Rectal smooth muscle tissue (tissue), 1 donor: ENCODE measurements around the gene SPPL2C.

ENCODE experiments used
- H3K27ac ChIP-seq: one replicate; pipeline ENCODE4 v1.7.0; 2013; ENCODE audit warnings: low read depth, low read length, inconsistent platforms
- H3K27me3 ChIP-seq: one replicate; pipeline ENCODE4 v1.7.0; 2013; ENCODE audit warnings: low read length; ENCODE audit not compliant: control insufficient read depth, insufficient read depth
- H3K36me3 ChIP-seq: one replicate; pipeline ENCODE4 v1.7.0; 2013; ENCODE audit warnings: low read length; ENCODE audit not compliant: control insufficient read depth, insufficient read depth
- H3K4me1 ChIP-seq: one replicate; pipeline ENCODE4 v1.7.0; 2013; ENCODE audit warnings: low read length; ENCODE audit not compliant: control insufficient read depth, insufficient read depth
- H3K4me3 ChIP-seq: one replicate; pipeline ENCODE4 v1.7.0; 2013; ENCODE audit warnings: low read length
- H3K9ac ChIP-seq: one replicate; pipeline ENCODE4 v1.7.0; 2013; ENCODE audit warnings: low read length

Gene SPPL2C

GRCh38 chr17:45836047-45837044 lies 8.3 kb upstream of the SPPL2C start:
- Histone ChIP-seq H3K9ac (no peak overlapping the region), H3K27ac (no peak overlapping the region), H3K4me3 (no peak overlapping the region), H3K36me3 (no peaks in the 10 kb centered on the region), H3K4me1 (no peaks in the 10 kb centered on the region), H3K27me3 (no peaks in the 10 kb centered on the region)

DNA sequence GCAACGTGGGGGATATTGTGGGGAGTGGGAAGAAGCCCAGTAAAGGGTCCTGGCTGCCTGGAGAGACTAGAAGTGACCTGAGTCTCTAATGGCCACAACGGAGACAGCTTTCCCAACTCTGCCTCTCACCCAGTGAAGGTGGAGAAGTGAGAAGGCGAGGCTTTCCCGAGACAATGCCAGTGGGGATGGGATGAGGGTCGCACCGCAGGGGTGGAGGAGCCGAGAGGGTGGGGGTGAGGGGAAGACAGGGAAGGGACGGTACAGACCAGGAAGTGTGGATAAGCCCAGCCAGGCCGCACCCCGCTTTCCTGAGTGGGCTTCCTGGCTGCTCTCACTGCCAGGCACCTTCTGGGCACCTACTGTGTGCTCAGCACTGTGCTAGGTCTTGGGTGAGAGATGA lies 7.5 kb upstream of the SPPL2C start:
- H3K4me3 ChIP-seq, result no peak overlapping the region
- H3K27me3 ChIP-seq, result no peaks in the 10 kb centered on the region
- H3K27ac ChIP-seq, result no peak overlapping the region
- no peaks in the 10 kb centered on the region for H3K36me3 ChIP-seq
- H3K9ac ChIP-seq, result no peak overlapping the region
- H3K4me1 ChIP-seq, result no peaks in the 10 kb centered on the region

- no peaks in the 10 kb centered on the region for H3K27me3 ChIP-seq
- no peak overlapping the region for H3K4me3 ChIP-seq
- no peaks in the 10 kb centered on the region for H3K36me3 ChIP-seq
- no peak overlapping the region for H3K27ac ChIP-seq
- H3K9ac ChIP-seq, result no peak overlapping the region
- no peaks in the 10 kb centered on the region for H3K4me1 ChIP-seq
Measured at GRCh38 chr17:45837603-45838002, 7.1 kb upstream of the SPPL2C start.

GRCh38 chr17:45838751-45839295 lies 5.9 kb upstream of the SPPL2C start:
- H3K4me1 ChIP-seq, result no peaks in the 10 kb centered on the region
- H3K27me3 ChIP-seq, result no peaks in the 10 kb centered on the region
- H3K27ac ChIP-seq, result no peak overlapping the region
- no peak overlapping the region for H3K9ac ChIP-seq
- no peaks in the 10 kb centered on the region for H3K36me3 ChIP-seq
- no peak overlapping the region for H3K4me3 ChIP-seq

DNA sequence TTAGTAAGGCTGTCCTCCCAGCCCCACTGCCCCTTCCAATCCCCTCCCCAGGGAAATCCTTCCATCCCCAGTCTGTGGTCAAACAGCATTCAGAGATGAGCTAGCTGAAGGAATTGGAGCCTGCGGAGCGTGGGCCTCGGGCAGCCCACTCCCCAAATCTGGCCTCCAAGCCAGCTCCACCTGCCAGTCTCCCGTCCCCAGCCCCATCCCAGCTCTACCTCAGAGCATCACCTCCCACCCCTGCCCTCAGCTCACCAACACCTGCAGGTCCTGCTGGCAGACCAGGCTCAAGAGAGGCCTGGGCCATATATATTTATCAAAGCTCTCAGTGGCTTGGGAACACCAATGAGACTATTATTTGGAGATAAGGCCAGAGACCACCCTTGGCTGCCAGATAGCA lies 5.2 kb upstream of the SPPL2C start:
- no peaks in the 10 kb centered on the region for H3K36me3 ChIP-seq
- no peak overlapping the region for H3K27ac ChIP-seq
- no peaks in the 10 kb centered on the region for H3K27me3 ChIP-seq
- H3K4me3 ChIP-seq, result no peak overlapping the region
- no peak overlapping the region for H3K9ac ChIP-seq
- H3K4me1 ChIP-seq, result no peaks in the 10 kb centered on the region

DNA sequence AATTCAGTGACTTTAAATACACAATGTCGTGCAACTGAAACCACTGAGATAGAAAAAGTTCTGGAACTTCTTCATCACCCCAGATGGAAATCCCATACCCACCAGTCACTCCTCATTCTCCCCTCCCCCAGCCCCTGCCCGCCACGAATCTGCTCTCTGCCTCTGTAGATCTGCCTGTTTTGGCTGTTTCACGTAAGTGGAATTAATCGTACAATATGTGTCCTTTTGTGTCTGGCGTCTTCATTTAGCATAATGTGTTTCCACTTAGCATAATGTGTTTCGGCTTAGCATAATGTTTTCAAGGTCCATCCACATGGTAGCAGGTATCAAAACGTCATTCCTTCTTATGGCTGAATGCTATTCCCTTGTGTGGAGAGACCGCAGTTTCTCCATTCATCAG lies 3.5 kb upstream of the SPPL2C start:
- Histone ChIP-seq H3K36me3 (no peaks in the 10 kb centered on the region), H3K4me1 (no peaks in the 10 kb centered on the region), H3K9ac (no peak overlapping the region)

GRCh38 chr17:45841883-45842525 lies 2.7 kb upstream of the SPPL2C start:
- Histone ChIP-seq H3K27me3 (no peaks in the 10 kb centered on the region), H3K4me3 (no peak overlapping the region), H3K4me1 (no peaks in the 10 kb centered on the region), H3K9ac (no peak overlapping the region), H3K27ac (no peak overlapping the region), H3K36me3 (no peaks in the 10 kb centered on the region)

More for the DNA sequence above, 3.5 kb upstream of the SPPL2C start:
- H3K4me3 ChIP-seq, result no peak overlapping the region
- no peak overlapping the region for H3K27ac ChIP-seq
- no peaks in the 10 kb centered on the region for H3K27me3 ChIP-seq

DNA sequence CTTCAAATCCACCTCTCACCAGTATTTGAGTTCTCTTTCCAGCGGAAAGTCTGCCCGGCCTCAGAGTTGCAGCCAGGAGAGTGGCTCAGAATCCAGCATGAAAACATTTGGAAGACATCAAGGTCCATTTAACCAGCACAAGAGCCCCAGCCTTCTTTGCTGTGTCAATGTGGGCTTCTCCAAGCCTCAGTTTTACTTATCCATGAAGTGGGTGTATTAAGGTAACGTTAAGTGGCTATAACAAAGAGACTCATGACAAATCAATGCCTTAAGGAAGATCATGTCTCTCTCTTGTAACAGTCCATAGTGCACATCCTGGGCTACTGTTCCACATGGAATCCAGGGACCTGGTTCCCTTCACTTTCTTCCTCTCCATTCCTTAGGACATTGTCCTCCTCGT lies 959 bp upstream of the SPPL2C start:
- no peaks in the 10 kb centered on the region for H3K27me3 ChIP-seq
- H3K4me1 ChIP-seq, result no peaks in the 10 kb centered on the region
- H3K36me3 ChIP-seq, result no peaks in the 10 kb centered on the region
- H3K9ac ChIP-seq, result no peak overlapping the region
- no peak overlapping the region for H3K4me3 ChIP-seq
- H3K27ac ChIP-seq, result no peak overlapping the region

- Histone ChIP-seq H3K27me3 (peaks cover 3% of the 10 kb centered on the region), H3K27ac (no peak overlapping the region), H3K9ac (no peak overlapping the region), H3K36me3 (no peaks in the 10 kb centered on the region), H3K4me1 (no peaks in the 10 kb centered on the region), H3K4me3 (no peak overlapping the region)
Measured at GRCh38 chr17:45845376-45846185, 900 bp downstream of the SPPL2C start.

DNA sequence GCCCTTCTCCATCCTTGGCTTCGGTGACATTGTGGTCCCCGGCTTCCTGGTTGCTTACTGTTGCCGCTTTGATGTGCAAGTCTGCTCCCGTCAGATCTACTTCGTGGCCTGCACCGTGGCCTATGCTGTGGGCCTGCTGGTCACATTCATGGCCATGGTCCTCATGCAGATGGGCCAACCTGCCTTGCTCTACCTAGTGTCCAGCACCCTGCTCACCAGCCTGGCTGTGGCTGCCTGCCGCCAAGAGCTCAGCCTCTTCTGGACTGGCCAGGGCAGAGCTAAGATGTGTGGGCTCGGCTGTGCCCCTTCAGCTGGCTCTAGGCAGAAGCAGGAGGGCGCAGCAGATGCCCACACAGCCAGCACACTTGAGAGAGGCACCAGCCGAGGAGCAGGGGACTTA lies 1.5 kb downstream of the SPPL2C start:
- H3K4me1 ChIP-seq, result no peaks in the 10 kb centered on the region
- no peak overlapping the region for H3K9ac ChIP-seq
- no peak overlapping the region for H3K27ac ChIP-seq
- peaks cover 3% of the 10 kb centered on the region for H3K27me3 ChIP-seq
- H3K36me3 ChIP-seq, result no peaks in the 10 kb centered on the region
- H3K4me3 ChIP-seq, result no peak overlapping the region

DNA sequence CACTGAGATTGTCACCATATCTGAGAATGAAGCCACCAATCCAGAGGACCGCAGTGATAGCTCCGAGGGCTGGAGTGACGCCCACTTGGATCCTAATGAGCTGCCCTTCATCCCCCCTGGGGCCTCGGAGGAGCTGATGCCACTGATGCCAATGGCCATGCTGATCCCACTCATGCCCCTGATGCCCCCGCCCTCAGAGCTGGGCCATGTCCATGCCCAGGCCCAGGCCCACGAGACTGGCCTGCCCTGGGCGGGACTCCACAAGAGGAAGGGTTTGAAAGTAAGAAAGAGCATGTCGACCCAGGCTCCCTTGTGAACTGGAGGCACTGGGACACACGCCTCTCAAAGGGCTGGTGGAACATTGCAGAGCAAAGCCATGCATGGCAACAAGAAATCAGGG lies 2.0 kb downstream of the SPPL2C start:
- H3K36me3 ChIP-seq, result no peaks in the 10 kb centered on the region

GRCh38 chr17:45847101-45847500 lies 2.4 kb downstream of the SPPL2C start:
- Histone ChIP-seq H3K27me3 (peaks cover 6% of the 10 kb centered on the region), H3K4me3 (no peak overlapping the region), H3K9ac (no peak overlapping the region), H3K36me3 (no peaks in the 10 kb centered on the region), H3K27ac (no peak overlapping the region), H3K4me1 (no peaks in the 10 kb centered on the region)

More for the DNA sequence above, 2.0 kb downstream of the SPPL2C start:
- Histone ChIP-seq H3K4me1 (no peaks in the 10 kb centered on the region), H3K27me3 (peaks cover 3% of the 10 kb centered on the region), H3K9ac (no peak overlapping the region), H3K27ac (no peak overlapping the region), H3K4me3 (no peak overlapping the region)
